Measurements from ENCODE around the gene RFNG. TPM values are rescaled to one million over a fixed set of nuclear protein-coding genes. Genes with fewer than 3 reads are reported as not detected.

The RFNG gene
- total RNA-seq, 1 experiment from 2014 or later, result 31.5 TPM

GRCh38 chr17:82097184-82097918, 45.7 kb upstream of the RFNG start:
- ChIA-PET CTCF (no interaction called here), POLR2A (ENCODE audit: low non-redundant PET) (interaction anchor here (0.6 kb wide), 1 partner anchor 409 kb away, joined by 6 read pairs; no protein-coding TSS in a partner anchor)
- Histone ChIP-seq H3K9me3 (ENCODE audit: low read depth, low read length, poor library complexity, severe bottlenecking) (no peaks in the 10 kb centered on the region), H3K36me3 (ENCODE audit: insufficient read depth, low read length, poor library complexity, severe bottlenecking) (peaks cover 44% of the 10 kb centered on the region), H3K27ac (ENCODE audit: low read depth, low read length, poor library complexity, severe bottlenecking) (peak overlapping the region; percentile 99), H3K27me3 (replicated peaks; ENCODE audit: insufficient read depth, low read depth, low read length, poor library complexity) (no peaks in the 10 kb centered on the region), H3K4me1 (ENCODE audit: insufficient read depth, low read length, poor library complexity, severe bottlenecking) (peaks cover 22% of the 10 kb centered on the region), H3K4me3 (ENCODE audit: low read depth, low read length, poor library complexity, severe bottlenecking) (peak overlapping the region; percentile 99)
- TF ChIP-seq CTCF (conservative IDR thresholded peaks at IDR 0.05; ENCODE audit: low read depth, low read length) (no peak), EZH2 (IDR thresholded peaks at IDR 0.05; ENCODE audit: borderline replicate concordance, low read depth, low read length, poor library complexity, severe bottlenecking) (no peak)
- BruUV-seq (replicated peaks), result TSS peak; percentile 48
- no peak for DNase-seq (ENCODE audit: low spot score)
- intact Hi-C loops (cut with micrococcal nuclease; ENCODE audit: unreplicated experiment), result loop anchor here (5.0 kb wide), 1 partner anchor 60 kb away; the partner anchor contains the start of gene DCXR

DNA sequence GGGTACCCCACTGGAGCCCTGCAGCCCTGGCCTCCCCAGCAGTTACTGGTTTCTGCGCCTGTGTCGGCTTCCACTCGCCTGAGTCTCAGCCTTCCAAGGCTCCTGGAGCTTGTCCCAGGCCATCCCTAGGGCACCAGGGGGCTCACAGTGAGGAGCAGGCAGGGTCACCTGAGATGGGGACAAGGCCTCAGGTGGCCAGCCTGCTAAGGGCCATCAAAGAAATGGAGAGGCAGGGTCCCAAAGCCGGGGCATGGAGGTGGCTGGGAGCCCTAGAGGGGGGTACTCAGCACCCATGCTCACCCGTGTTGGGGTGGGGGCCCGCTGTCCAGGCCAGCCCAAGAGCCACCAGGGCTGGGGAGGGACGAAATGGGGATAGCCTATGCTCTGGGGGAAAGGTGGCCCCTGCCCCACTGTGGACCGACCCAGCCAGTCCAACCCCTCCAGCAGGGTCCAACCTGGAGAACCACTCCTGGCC, 45.1 kb upstream of the RFNG start:
- intact Hi-C loops (cut with micrococcal nuclease; ENCODE audit: unreplicated experiment), result loop anchor here (5.0 kb wide), 1 partner anchor 59 kb away; the partner anchor contains the start of gene DCXR
- CTCF ChIA-PET, result no interaction called here

More for the DNA sequence above, 45.1 kb upstream of the RFNG start:
- DNase-seq (ENCODE audit: low spot score), result no peak
- POLR2A ChIA-PET (ENCODE audit: low non-redundant PET), result no interaction called here
- Histone ChIP-seq H3K4me3 (ENCODE audit: low read depth, low read length, poor library complexity, severe bottlenecking) (peak overlapping the region; percentile 99), H3K27me3 (replicated peaks; ENCODE audit: insufficient read depth, low read depth, low read length, poor library complexity) (no peaks in the 10 kb centered on the region), H3K4me1 (ENCODE audit: insufficient read depth, low read length, poor library complexity, severe bottlenecking) (peaks cover 22% of the 10 kb centered on the region), H3K27ac (ENCODE audit: low read depth, low read length, poor library complexity, severe bottlenecking) (peak overlapping the region; percentile 99), H3K9me3 (ENCODE audit: low read depth, low read length, poor library complexity, severe bottlenecking) (no peaks in the 10 kb centered on the region), H3K36me3 (ENCODE audit: insufficient read depth, low read length, poor library complexity, severe bottlenecking) (peaks cover 50% of the 10 kb centered on the region)
- no TSS peak for BruUV-seq (replicated peaks)
- TF ChIP-seq CTCF (conservative IDR thresholded peaks at IDR 0.05; ENCODE audit: low read depth, low read length), result no peak
- no peak for TF ChIP-seq EZH2 (IDR thresholded peaks at IDR 0.05; ENCODE audit: borderline replicate concordance, low read depth, low read length, poor library complexity, severe bottlenecking)

Measured in A673 (cell line).